HEK293T (cell line): ENCODE results near the gene ARMC2.

Source experiments
- CTCF ChIA-PET: fragments of 350-600 bp; formaldehyde crosslinking; extraction: SDS; loops from one replicate; lab custom pipeline; 2021; ENCODE audit warnings: antibody characterized with exemption, inconsistent platforms; lab: Yijun Ruan, JAX
- POLR2A ChIA-PET: fragments of 350-600 bp; formaldehyde crosslinking; extraction: SDS; loops from one replicate; lab custom pipeline; 2020; ENCODE audit warnings: antibody characterized with exemption, inconsistent platforms; lab: Yijun Ruan, JAX
- DNase-seq: peaks from one replicate; pipeline ENCODE4 v3.0.0; 2012; ENCODE audit warnings: mixed read lengths; ENCODE audit errors: extremely low spot score
- ARNT ChIP-seq: fragments of 450-650 bp; IDR thresholded peaks from 2 replicates; pipeline ENCODE4 v1.6.1; 2017; ENCODE audit warnings: mild to moderate bottlenecking
- BHLHE40 ChIP-seq: fragments of 450-650 bp; IDR thresholded peaks from 2 replicates; pipeline ENCODE4 v1.6.1; 2016; ENCODE audit warnings: mild to moderate bottlenecking, moderate library complexity, borderline replicate concordance
- CTBP1 ChIP-seq: fragments of 450-650 bp; IDR thresholded peaks from 2 replicates; pipeline ENCODE4 v1.6.1; 2016; ENCODE audit warnings: borderline replicate concordance
- ELF4 ChIP-seq: fragments of 450-650 bp; IDR thresholded peaks from 2 replicates; pipeline ENCODE4 v1.6.1; 2017; ENCODE audit warnings: antibody characterized with exemption
- FOXA1 ChIP-seq: fragments of 450-650 bp; IDR thresholded peaks from 2 replicates; pipeline ENCODE4 v1.6.1; 2016; ENCODE audit warnings: mild to moderate bottlenecking
- FOXK2 ChIP-seq: fragments of 450-650 bp; IDR thresholded peaks from 2 replicates; pipeline ENCODE4 v1.6.1; 2016; ENCODE audit warnings: mild to moderate bottlenecking
- FOXM1 ChIP-seq: fragments of 450-650 bp; IDR thresholded peaks from 2 replicates; pipeline ENCODE4 v1.6.1; 2017; ENCODE audit warnings: mild to moderate bottlenecking, borderline replicate concordance
- HDGF ChIP-seq: fragments of 450-650 bp; IDR thresholded peaks from 2 replicates; pipeline ENCODE4 v1.6.1; 2017; ENCODE audit warnings: antibody characterized with exemption, borderline replicate concordance
- L3MBTL2 ChIP-seq: fragments of 450-650 bp; conservative IDR thresholded peaks from 2 replicates; pipeline ENCODE4 v1.6.1; 2016; ENCODE audit warnings: mild to moderate bottlenecking
- LEF1 ChIP-seq: fragments of 450-650 bp; IDR thresholded peaks from 2 replicates; pipeline ENCODE4 v1.6.1; 2017; ENCODE audit warnings: mild to moderate bottlenecking, borderline replicate concordance
- NFRKB ChIP-seq: fragments of 450-650 bp; IDR thresholded peaks from 2 replicates; pipeline ENCODE4 v1.6.1; 2016; ENCODE audit warnings: mild to moderate bottlenecking, moderate library complexity
- SP1 ChIP-seq: fragments of 450-650 bp; IDR thresholded peaks from 2 replicates; pipeline ENCODE4 v1.6.1; 2017
- SUZ12 ChIP-seq: fragments of 450-650 bp; IDR thresholded peaks from 2 replicates; pipeline ENCODE4 v1.6.1; 2016; ENCODE audit warnings: mild to moderate bottlenecking
- TARDBP ChIP-seq: fragments of 450-650 bp; IDR thresholded peaks from 2 replicates; pipeline ENCODE4 v1.6.1; 2016
- ZNF384 ChIP-seq: fragments of 450-650 bp; IDR thresholded peaks from 2 replicates; pipeline ENCODE4 v1.6.1; 2016
- TF ChIP-seq, protein P1 (sequence below): fragments of 450-650 bp; IDR thresholded peaks from 2 replicates; pipeline ENCODE4 v1.6.1; 2016

Gene ARMC2

DNA sequence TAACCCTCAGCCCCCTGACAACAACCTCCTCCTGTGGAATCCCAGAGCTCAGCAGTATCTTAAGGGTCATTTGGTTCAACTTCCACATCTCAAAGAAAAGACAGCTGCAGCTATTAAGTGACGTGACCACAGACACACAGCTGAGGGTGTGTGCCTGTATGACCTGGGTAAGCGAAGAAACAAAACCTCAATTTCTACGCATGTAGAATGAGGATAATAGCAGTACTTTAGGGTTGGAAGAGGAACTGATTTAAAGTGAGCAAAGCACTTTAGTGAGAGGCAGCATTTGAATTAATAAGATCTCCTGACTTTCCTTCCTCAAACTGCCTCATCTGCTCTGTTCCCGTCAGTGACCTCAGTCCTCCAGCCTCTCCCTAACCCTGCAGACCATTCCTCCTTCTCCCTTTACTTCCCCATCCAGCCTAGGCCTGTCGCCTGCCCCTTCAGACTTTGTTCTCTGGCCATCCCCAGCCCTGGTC is 6.8 kb upstream of the ARMC2 start:
- ChIA-PET CTCF (no interaction called here), POLR2A (no interaction called here)
- TF ChIP-seq FOXK2 (no peak), TARDBP (no peak), CTBP1 (no peak), SP1 (no peak), NFRKB (no peak), HDGF (no peak), L3MBTL2 (no peak), ELF4 (no peak)
- DNase-seq, result no peak

DNA sequence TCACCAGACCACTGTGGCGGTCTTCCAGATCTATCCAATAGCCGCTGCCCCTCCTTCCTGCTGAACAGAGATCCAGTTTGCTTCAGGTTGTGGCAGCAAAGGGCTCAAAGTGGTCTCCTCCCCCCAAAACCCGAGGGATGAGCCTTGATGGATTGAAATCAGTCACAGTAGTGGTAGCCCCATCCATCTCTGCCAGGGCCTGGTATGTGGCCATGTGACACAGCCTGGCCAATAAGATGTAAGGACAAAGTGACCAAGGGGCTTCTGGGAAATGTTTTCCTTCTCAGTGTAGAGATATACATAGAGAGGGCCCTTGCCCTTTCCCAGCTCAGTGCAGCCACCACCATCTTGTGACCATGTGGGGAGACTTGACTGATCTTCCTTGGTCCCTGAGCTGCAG is 4.1 kb upstream of the ARMC2 start:
- CTCF ChIA-PET, result no interaction called here
- POLR2A ChIA-PET, result no interaction called here
- TF ChIP-seq FOXK2 (no peak), CTBP1 (no peak), FOXA1 (no peak), FOXM1 (no peak), BHLHE40 (no peak), ELF4 (no peak)
- TF ChIP-seq, protein P1, sequence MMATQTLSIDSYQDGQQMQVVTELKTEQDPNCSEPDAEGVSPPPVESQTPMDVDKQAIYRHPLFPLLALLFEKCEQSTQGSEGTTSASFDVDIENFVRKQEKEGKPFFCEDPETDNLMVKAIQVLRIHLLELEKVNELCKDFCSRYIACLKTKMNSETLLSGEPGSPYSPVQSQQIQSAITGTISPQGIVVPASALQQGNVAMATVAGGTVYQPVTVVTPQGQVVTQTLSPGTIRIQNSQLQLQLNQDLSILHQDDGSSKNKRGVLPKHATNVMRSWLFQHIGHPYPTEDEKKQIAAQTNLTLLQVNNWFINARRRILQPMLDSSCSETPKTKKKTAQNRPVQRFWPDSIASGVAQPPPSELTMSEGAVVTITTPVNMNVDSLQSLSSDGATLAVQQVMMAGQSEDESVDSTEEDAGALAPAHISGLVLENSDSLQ, result peak; percentile 56; the same call in 1 of the 2 replicates
- no peak for DNase-seq

DNA sequence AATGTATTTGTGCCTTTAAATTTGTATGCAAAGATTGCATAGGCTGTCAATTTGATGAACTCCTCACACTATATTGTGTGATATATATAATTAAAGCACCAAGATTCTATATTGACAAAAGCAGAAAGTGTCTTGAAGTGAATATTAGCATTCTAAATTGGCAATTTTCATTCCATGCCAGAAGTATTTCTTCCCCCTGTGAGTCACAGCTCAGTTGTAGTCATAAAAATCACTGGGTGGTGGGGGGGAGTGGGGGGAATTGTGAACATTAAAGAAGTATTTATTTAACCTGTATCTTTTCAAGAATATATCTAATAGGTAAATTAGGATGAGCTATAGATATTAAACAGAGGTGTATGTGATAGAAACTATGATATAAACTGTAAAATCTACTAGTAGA is 3.1 kb upstream of the ARMC2 start:
- POLR2A ChIA-PET, result interaction anchor here (0.6 to 1.1 kb wide), 2 partner anchors 46 to 287 kb away, joined by 3 read pairs; no protein-coding TSS in a partner anchor
- TF ChIP-seq NFRKB (no peak), TARDBP (no peak), LEF1 (no peak), ARNT (no peak), SP1 (no peak), ZNF384 (no peak)
- DNase-seq, result no peak
- CTCF ChIA-PET, result no interaction called here

DNA sequence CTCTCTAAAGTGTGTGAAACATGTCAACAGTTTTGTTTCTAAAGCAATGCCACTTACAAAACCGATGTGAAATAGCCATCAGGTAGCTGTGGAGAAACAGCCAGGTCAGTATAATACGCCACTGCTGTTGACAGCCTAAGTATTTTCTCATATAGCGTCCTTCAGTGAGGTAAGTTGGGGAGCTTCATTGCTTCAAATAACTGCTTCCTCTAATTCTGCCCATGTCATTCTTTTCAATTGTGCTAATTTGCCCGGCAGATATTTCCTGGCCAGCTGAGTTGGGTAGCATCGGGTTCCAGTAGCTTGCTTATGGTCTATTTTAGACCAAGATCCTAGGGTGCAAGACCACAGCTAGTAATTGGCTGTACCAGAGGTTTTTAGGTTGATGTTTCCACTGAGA is 2.1 kb upstream of the ARMC2 start:
- ChIA-PET POLR2A (interaction anchor here (0.9 to 1.1 kb wide), 3 partner anchors 286 to 288 kb away, joined by 3 to 4 read pairs (median 3); no protein-coding TSS in a partner anchor), CTCF (interaction anchor here (0.6 kb wide), 1 partner anchor 8 kb away, joined by 4 read pairs; no protein-coding TSS in a partner anchor)
- DNase-seq, result no peak
- no peak for TF ChIP-seq HDGF
- TF ChIP-seq ARNT, result no peak
- TF ChIP-seq NFRKB, result no peak
- TF ChIP-seq BHLHE40, result no peak
- no peak for TF ChIP-seq TARDBP
- no peak for TF ChIP-seq FOXM1
- TF ChIP-seq SUZ12, result no peak
- TF ChIP-seq L3MBTL2, result no peak
- TF ChIP-seq, protein P1, result no peak
- TF ChIP-seq CTBP1, result no peak
- no peak for TF ChIP-seq SP1
- no peak for TF ChIP-seq ELF4
- TF ChIP-seq FOXK2, result no peak
- TF ChIP-seq FOXA1, result no peak
- no peak for TF ChIP-seq ZNF384
- TF ChIP-seq LEF1, result no peak

DNA sequence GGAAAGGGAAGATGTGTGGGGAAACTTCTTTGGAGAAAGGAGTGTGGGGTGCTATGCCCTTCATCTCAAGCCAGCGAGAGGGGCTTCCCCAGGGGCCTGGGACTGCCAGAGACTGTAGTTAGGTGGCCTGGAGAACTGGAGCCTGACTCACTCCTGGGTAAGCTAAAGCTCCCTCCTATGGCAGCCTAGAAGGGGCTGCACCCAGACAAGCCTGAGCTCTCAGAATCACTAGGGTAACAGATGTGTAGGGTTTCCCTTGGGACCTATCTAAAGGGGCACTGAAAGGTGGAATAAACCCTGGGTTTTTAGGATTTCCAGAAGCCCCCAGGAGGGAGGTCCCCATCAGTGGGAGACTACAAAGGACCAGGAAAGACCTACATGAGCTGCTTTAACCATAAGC is 1.6 kb upstream of the ARMC2 start:
- POLR2A ChIA-PET, result interaction anchor here (0.8 to 1.0 kb wide), 3 partner anchors 284 to 289 kb away, joined by 3 to 4 read pairs (median 3); no protein-coding TSS in a partner anchor
- no peak for DNase-seq
- CTCF ChIA-PET, result interaction anchor here (0.6 kb wide), 2 partner anchors 9 to 37 kb away, joined by 4 read pairs; no protein-coding TSS in a partner anchor
- TF ChIP-seq SP1, result no peak
- TF ChIP-seq TARDBP, result no peak
- TF ChIP-seq L3MBTL2, result no peak
- no peak for TF ChIP-seq ELF4
- TF ChIP-seq NFRKB, result no peak
- no peak for TF ChIP-seq BHLHE40
- TF ChIP-seq, protein P1, result no peak
- TF ChIP-seq CTBP1, result no peak
- no peak for TF ChIP-seq FOXM1

DNA sequence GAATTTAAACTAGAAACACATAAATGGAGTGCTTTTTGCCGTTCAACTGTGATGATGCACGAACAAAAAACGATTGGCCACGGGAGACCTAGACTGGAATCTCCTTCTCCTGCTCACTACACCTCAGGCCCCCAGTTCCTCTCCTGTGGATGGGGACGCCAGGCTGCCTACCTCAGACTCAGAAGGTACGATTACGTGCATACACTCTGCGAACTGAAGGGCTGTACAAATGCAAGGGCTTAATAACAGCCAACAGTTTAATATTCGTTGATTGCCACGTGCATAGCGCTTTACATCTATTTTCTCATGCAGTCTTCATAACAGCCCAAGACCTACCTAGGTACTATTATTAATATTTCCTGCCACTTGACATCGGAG is 495 bp upstream of the ARMC2 start:
- DNase-seq, result no peak
- ChIA-PET CTCF (interaction anchor here (1.3 kb wide), 2 partner anchors 9 to 287 kb away, joined by 3 to 5 read pairs; partner anchors contain the start of gene FOXO3), POLR2A (interaction anchor here (0.7 to 1.6 kb wide), 14 partner anchors 9 to 587 kb away, joined by 3 to 8 read pairs (median 4); partner anchors contain the start of gene SNX3)
- TF ChIP-seq ARNT, result no peak
- TF ChIP-seq CTBP1, result no peak
